ENCODE results near the gene ZNF385B. TPM values are rescaled to one million over a fixed set of nuclear protein-coding genes. Genes with fewer than 3 reads are reported as not detected.

Gene ZNF385B
- total RNA-seq, 1 experiment from 2014 or later: 0.77 TPM

DNA sequence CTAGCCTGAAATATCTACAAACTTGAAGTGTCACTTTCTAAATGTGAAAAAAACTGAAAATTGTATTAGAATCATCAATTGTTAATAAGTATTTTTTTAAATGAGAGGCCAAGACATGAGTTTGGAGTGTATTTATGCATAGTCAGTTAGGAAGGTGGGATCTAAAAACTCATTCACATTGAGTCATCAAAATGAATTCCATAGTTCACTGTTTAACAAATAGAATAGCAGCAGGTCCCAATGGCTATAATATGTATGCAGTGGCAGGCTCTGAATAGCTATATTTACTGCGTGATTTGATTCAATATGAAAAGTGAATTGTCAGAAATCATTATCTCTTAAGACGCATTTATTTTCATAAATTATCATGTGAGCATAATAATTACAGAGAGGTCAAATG lies 256.1 kb downstream of the ZNF385B start:
- no peaks in the 10 kb centered on the region for H3K27me3 Mint-ChIP-seq (ENCODE audit: insufficient read depth, unreplicated experiment)
- ChIA-PET CTCF (no interaction called here), POLR2A (no interaction called here)
- no peak overlapping the region for H3K4me3 Mint-ChIP-seq (ENCODE audit: unreplicated experiment)
- H3K36me3 Mint-ChIP-seq (ENCODE audit: insufficient read depth, unreplicated experiment): no peaks in the 10 kb centered on the region
- Histone ChIP-seq H3K27me3 (replicated peaks; ENCODE audit: control insufficient read depth, insufficient read depth, low read length) (no peaks in the 10 kb centered on the region), H3K36me3 (ENCODE audit: control insufficient read depth, insufficient read depth, low read length) (no peaks in the 10 kb centered on the region), H3K4me3 (ENCODE audit: low read depth, low read length) (no peak overlapping the region), H3K4me1 (no peaks in the 10 kb centered on the region), H3K9me3 (no peaks in the 10 kb centered on the region)
- no peaks in the 10 kb centered on the region for H3K4me1 Mint-ChIP-seq (ENCODE audit: low read depth, unreplicated experiment)
- no TSS peak for BruUV-seq (replicated peaks)
- intact Hi-C loops (cut with micrococcal nuclease; ENCODE audit: unreplicated experiment): no loop called here
- no peak for DNase-seq
- no peak overlapping the region for H3K27ac Mint-ChIP-seq (ENCODE audit: unreplicated experiment)
- no peaks in the 10 kb centered on the region for H3K9me3 Mint-ChIP-seq (ENCODE audit: unreplicated experiment)
- TF ChIP-seq, protein P1, sequence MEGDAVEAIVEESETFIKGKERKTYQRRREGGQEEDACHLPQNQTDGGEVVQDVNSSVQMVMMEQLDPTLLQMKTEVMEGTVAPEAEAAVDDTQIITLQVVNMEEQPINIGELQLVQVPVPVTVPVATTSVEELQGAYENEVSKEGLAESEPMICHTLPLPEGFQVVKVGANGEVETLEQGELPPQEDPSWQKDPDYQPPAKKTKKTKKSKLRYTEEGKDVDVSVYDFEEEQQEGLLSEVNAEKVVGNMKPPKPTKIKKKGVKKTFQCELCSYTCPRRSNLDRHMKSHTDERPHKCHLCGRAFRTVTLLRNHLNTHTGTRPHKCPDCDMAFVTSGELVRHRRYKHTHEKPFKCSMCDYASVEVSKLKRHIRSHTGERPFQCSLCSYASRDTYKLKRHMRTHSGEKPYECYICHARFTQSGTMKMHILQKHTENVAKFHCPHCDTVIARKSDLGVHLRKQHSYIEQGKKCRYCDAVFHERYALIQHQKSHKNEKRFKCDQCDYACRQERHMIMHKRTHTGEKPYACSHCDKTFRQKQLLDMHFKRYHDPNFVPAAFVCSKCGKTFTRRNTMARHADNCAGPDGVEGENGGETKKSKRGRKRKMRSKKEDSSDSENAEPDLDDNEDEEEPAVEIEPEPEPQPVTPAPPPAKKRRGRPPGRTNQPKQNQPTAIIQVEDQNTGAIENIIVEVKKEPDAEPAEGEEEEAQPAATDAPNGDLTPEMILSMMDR (IDR thresholded peaks at IDR 0.05; ENCODE audit: insufficient read depth in 1 of 2, low read depth in 1 of 2, low read length in 1 of 2, severe bottlenecking in 1 of 2, unreplicated experiment in 1 of 2): no peak

DNA sequence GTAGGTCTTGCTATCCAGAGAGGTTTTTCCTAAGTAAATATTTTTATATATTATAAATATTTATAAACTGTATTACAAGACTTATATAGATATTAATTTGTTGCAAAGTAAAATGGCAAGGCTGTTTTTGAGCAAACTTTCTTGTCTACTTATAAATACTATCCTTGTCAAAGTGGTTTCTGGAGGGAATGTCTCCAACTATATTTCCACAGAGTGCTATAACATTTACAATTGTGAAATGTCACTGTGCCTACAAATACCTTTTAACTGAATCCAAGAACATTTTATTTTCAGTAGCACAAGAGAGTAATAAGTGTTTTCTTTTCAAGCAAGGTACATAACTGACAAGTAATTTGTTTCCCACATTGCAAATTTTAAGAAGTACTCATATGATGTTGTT lies 256.8 kb downstream of the ZNF385B start:
- Mint-ChIP-seq H3K36me3 (ENCODE audit: insufficient read depth, unreplicated experiment) (no peaks in the 10 kb centered on the region), H3K27me3 (ENCODE audit: insufficient read depth, unreplicated experiment) (no peaks in the 10 kb centered on the region), H3K9me3 (ENCODE audit: unreplicated experiment) (no peaks in the 10 kb centered on the region), H3K4me1 (ENCODE audit: low read depth, unreplicated experiment) (no peaks in the 10 kb centered on the region), H3K4me3 (ENCODE audit: unreplicated experiment) (no peak overlapping the region), H3K27ac (ENCODE audit: unreplicated experiment) (no peak overlapping the region)
- no peaks in the 10 kb centered on the region for H3K4me1 ChIP-seq
- no peak for DNase-seq
- no peaks in the 10 kb centered on the region for H3K36me3 ChIP-seq (ENCODE audit: control insufficient read depth, insufficient read depth, low read length)
- intact Hi-C loops (cut with micrococcal nuclease; ENCODE audit: unreplicated experiment): no loop called here
- no TSS peak for BruUV-seq (replicated peaks)
- ChIA-PET CTCF (no interaction called here), POLR2A (no interaction called here)
- H3K9me3 ChIP-seq: no peaks in the 10 kb centered on the region
- TF ChIP-seq, protein P1 (IDR thresholded peaks at IDR 0.05; ENCODE audit: insufficient read depth in 1 of 2, low read depth in 1 of 2, low read length in 1 of 2, severe bottlenecking in 1 of 2, unreplicated experiment in 1 of 2): no peak
- H3K27me3 ChIP-seq (replicated peaks; ENCODE audit: control insufficient read depth, insufficient read depth, low read length): no peaks in the 10 kb centered on the region
- no peak overlapping the region for H3K4me3 ChIP-seq (ENCODE audit: low read depth, low read length)

DNA sequence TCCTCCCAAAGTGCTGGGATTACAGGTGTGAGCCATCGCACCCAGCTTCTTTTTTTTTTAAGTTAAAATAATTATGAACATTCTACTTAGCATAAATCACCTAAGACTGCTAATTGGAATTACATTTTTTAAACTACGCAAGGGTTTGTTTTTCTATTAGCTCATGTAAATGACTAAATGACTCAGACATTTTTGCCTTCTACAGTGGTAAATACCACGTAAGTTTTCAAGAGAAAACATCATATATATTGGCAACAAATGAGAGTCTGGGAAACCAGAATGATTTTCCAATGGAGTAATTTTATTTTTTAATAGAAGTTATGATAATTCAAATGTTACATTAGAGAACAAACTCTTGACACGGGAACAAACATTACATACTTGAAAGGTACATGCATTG lies 259.0 kb downstream of the ZNF385B start:
- Mint-ChIP-seq H3K27ac (ENCODE audit: unreplicated experiment) (no peak overlapping the region), H3K27me3 (ENCODE audit: insufficient read depth, unreplicated experiment) (no peaks in the 10 kb centered on the region), H3K4me1 (ENCODE audit: low read depth, unreplicated experiment) (no peaks in the 10 kb centered on the region), H3K36me3 (ENCODE audit: insufficient read depth, unreplicated experiment) (no peaks in the 10 kb centered on the region), H3K9me3 (ENCODE audit: unreplicated experiment) (no peaks in the 10 kb centered on the region), H3K4me3 (ENCODE audit: unreplicated experiment) (no peak overlapping the region)
- Histone ChIP-seq H3K27me3 (replicated peaks; ENCODE audit: control insufficient read depth, insufficient read depth, low read length) (no peaks in the 10 kb centered on the region), H3K4me3 (ENCODE audit: low read depth, low read length) (no peak overlapping the region), H3K4me1 (no peaks in the 10 kb centered on the region), H3K9me3 (no peaks in the 10 kb centered on the region), H3K36me3 (ENCODE audit: control insufficient read depth, insufficient read depth, low read length) (no peaks in the 10 kb centered on the region)
- CTCF ChIA-PET: no interaction called here
- no peak for DNase-seq
- POLR2A ChIA-PET: no interaction called here
- no TSS peak for BruUV-seq (replicated peaks)
- TF ChIP-seq, protein P1 (IDR thresholded peaks at IDR 0.05; ENCODE audit: insufficient read depth in 1 of 2, low read depth in 1 of 2, low read length in 1 of 2, severe bottlenecking in 1 of 2, unreplicated experiment in 1 of 2): no peak
- intact Hi-C loops (cut with micrococcal nuclease; ENCODE audit: unreplicated experiment): no loop called here

All from Caco-2 (cell line).